HG02885 (cell line): Measurements from ENCODE around the gene ARMC5.
A peak's percentile ranks its signal among the peaks of the same experiment; 100 is the strongest.
"Not testable (repeated sequence)": the region's sequence is repeated elsewhere in the genome, so short reads cannot be mapped to it uniquely, and the experiment has no call there.

Experiments used
- ATAC-seq: cut with Tn5 transposase; IDR thresholded peaks from one replicate; pipeline ENCODE4 v1.9.1; 2021; ENCODE audit warnings: mild to moderate bottlenecking; ENCODE audit not compliant: unreplicated experiment, poor library complexity

The ARMC5 gene

GRCh38 chr16:31429796-31430195 is 29.5 kb upstream of the ARMC5 start:
- ATAC-seq, result no peak

GRCh38 chr16:31430380-31431052 is 28.8 kb upstream of the ARMC5 start:
- ATAC-seq, result no peak

- ATAC-seq, result no peak
These were observed 23.7 kb upstream of the ARMC5 start for GRCh38 chr16:31435341-31436220.

- ATAC-seq, result no peak
These were observed 22.9 kb upstream of the ARMC5 start for GRCh38 chr16:31436221-31437045.

GRCh38 chr16:31438414-31438813 is 20.9 kb upstream of the ARMC5 start:
- ATAC-seq, result no peak

- ATAC-seq, result not testable (repeated sequence)
These were observed 20.3 kb upstream of the ARMC5 start for GRCh38 chr16:31439023-31439422.

- ATAC-seq, result no peak
These were observed 19.8 kb upstream of the ARMC5 start for GRCh38 chr16:31439519-31439918.

- no peak for ATAC-seq
These were observed 18.7 kb upstream of the ARMC5 start for GRCh38 chr16:31440516-31441184.

- ATAC-seq, result no peak
These were observed 17.3 kb upstream of the ARMC5 start for GRCh38 chr16:31441956-31442355.

- ATAC-seq, result not testable (repeated sequence)
These were observed 13.4 kb upstream of the ARMC5 start for GRCh38 chr16:31445931-31446330.

GRCh38 chr16:31451201-31451600 is 8.1 kb upstream of the ARMC5 start:
- no peak for ATAC-seq

- ATAC-seq, result peak; percentile 53
These were observed 7.5 kb upstream of the ARMC5 start for GRCh38 chr16:31451681-31452351.

- no peak for ATAC-seq
These were observed 6.6 kb upstream of the ARMC5 start for GRCh38 chr16:31452631-31453106.

- no peak for ATAC-seq
These were observed 5.8 kb upstream of the ARMC5 start for GRCh38 chr16:31453255-31454204.

GRCh38 chr16:31455601-31456314 is 3.5 kb upstream of the ARMC5 start:
- ATAC-seq, result no peak

- no peak for ATAC-seq
These were observed 2.3 kb upstream of the ARMC5 start for GRCh38 chr16:31456988-31457360.

GRCh38 chr16:31458073-31458843 is 1.0 kb upstream of the ARMC5 start:
- ATAC-seq, result peak; percentile 7
